ENCODE results near the gene PPM1B. TPM values are rescaled to one million over a fixed set of nuclear protein-coding genes. Genes with fewer than 3 reads are reported as not detected.

Gene PPM1B
- total and polyA plus RNA-seq, 2 of the 8 experiments (the other 6 are each of a cell fraction or from before 2014, with no cell fraction given) = 43.6 to 126 TPM

DNA sequence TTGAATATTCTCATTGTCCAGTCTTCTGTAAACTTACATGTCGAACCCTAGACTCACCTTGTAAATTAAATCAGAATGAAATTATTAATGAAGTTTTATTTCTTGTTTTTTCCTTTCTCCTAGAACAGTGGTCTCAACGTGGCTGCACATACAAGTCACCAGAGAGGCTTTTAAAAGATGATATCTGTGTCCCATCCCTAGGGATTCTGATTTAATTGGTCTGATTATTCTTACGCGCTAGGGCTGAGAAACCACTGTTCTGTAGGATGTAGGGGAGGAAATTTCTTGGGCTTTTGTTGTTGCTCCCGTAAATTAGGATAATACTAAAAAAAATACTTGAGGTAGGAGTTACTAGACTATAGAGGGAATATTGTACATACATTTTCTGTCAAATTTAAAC, 32.1 kb downstream of the PPM1B start:
- no peak overlapping the region for H2AFZ ChIP-seq (ENCODE audit: low read length)
- H4K20me1 ChIP-seq (replicated peaks in 1 of 2; ENCODE audit: control insufficient read depth in 1 of 2, insufficient read depth in 2 of 2, low read length in 2 of 2) = peaks cover 7 to 9% of the 10 kb centered on the region in 2 experiments
- no peak overlapping the region for H3K4ac ChIP-seq (replicated peaks; ENCODE audit: insufficient read length, low read depth, low read length)
- peaks cover 0 to 2% (median 1%) of the 10 kb centered on the region in 4 experiments; a peak in 3 of 7 replicates for H3K4me1 ChIP-seq (replicated peaks in 1 of 4; ENCODE audit: control insufficient read depth in 3 of 4, insufficient read depth in 4 of 4, low read length in 3 of 4)
- no peak overlapping the region for H4K91ac ChIP-seq (replicated peaks; ENCODE audit: insufficient read length, low read length)
- no peak overlapping the region for H3K9ac ChIP-seq (replicated peaks in 1 of 4; ENCODE audit: extremely low read depth in 1 of 4, low read depth in 3 of 4, low read length in 3 of 4)
- no peak overlapping the region for H2BK12ac ChIP-seq (ENCODE audit: low read depth, low read length)
- FAIRE-seq (no peak), DNase-seq (ENCODE audit: low read depth in 1 of 2, low spot score in 2 of 2) (no peak)
- H3K27me3 ChIP-seq (replicated peaks in 1 of 4; ENCODE audit: control insufficient read depth in 3 of 4, extremely low read depth in 1 of 4, insufficient read depth in 3 of 4, low read length in 3 of 4) = no peaks in the 10 kb centered on the region
- no peak overlapping the region for H3K4me2 ChIP-seq (ENCODE audit: insufficient read depth in 1 of 2, low read depth in 2 of 2, low read length in 2 of 2)
- no peak overlapping the region for H2BK120ac ChIP-seq (replicated peaks; ENCODE audit: low read depth, low read length)
- ChIA-PET CTCF (ENCODE audit: partially characterized antibody) (interaction anchor here (0.6 to 1.1 kb wide), 2 partner anchors 42 to 113 kb away, joined by 3 read pairs; no protein-coding TSS in a partner anchor), POLR2A (ENCODE audit: partially characterized antibody) (interaction anchor here (1.0 kb wide), 1 partner anchor 33 kb away, joined by 3 read pairs; the partner anchor contains the start of gene PPM1B)
- H2BK20ac ChIP-seq (ENCODE audit: low read length) = no peak overlapping the region
- no peak overlapping the region for H3K14ac ChIP-seq (ENCODE audit: insufficient read length)
- H3K23me2 ChIP-seq (ENCODE audit: low read depth, low read length) = no peaks in the 10 kb centered on the region
- WGBS, 2 experiments (ENCODE audit: extremely low coverage in 1 of 2, insufficient coverage in 1 of 2, insufficient read length in 1 of 2, insufficient replicate concordance in 2 of 2, low coverage in 1 of 2, low lambda C conversion rate in 2 of 2, missing lambda C conversion rate in 1 of 2) = 93% methylated on average over 5 of the region's 5 CpGs; no CpG with 5 or more reads in 1 of the 2 experiments
- H3K23ac ChIP-seq (ENCODE audit: insufficient read length) = no peak overlapping the region
- no peak overlapping the region for H3K27ac ChIP-seq (ENCODE audit: low read depth, low read length)
- no peak overlapping the region for H2AK5ac ChIP-seq (ENCODE audit: low read depth, low read length)
- peaks cover 0 to 28% (median 8%) of the 10 kb centered on the region in 4 experiments; a peak in 4 of 8 replicates for H3K36me3 ChIP-seq (ENCODE audit: control insufficient read depth in 2 of 4, insufficient read depth in 4 of 4, low read length in 3 of 4)
- H3K79me2 ChIP-seq (ENCODE audit: control insufficient read depth in 1 of 2, insufficient read depth in 2 of 2, low read length in 2 of 2) = peaks cover 18 to 100% of the 10 kb centered on the region in 2 experiments
- no peak overlapping the region for H4K5ac ChIP-seq (ENCODE audit: insufficient read length, low read depth, low read length)
- no peak overlapping the region for H2BK15ac ChIP-seq (ENCODE audit: low read length)
- H3K79me1 ChIP-seq (ENCODE audit: low read depth, low read length) = peaks cover under 1% of the 10 kb centered on the region; the same call in 1 of the 2 replicates
- no peak overlapping the region for H3K4me3 ChIP-seq (ENCODE audit: extremely low read depth in 1 of 4, insufficient read depth in 2 of 4, low read depth in 3 of 4, low read length in 4 of 4)
- H3K18ac ChIP-seq (ENCODE audit: extremely low read depth, low read length) = no peak overlapping the region
- no peak for TF ChIP-seq CHD2 (IDR thresholded peaks at IDR 0.05; ENCODE audit: low read length)
- TF ChIP-seq RXRA (IDR thresholded peaks at IDR 0.05; ENCODE audit: insufficient read depth, low read depth, low read length) = no peak
- no peak for TF ChIP-seq SRF (IDR thresholded peaks at IDR 0.05; ENCODE audit: low read depth, low read length)
- TF ChIP-seq YY1 (IDR thresholded peaks at IDR 0.05; ENCODE audit: low read depth, low read length) = no peak
- TF ChIP-seq PHF8 (conservative IDR thresholded peaks at IDR 0.05; ENCODE audit: low read depth, low read length) = no peak
- TF ChIP-seq TCF12 (IDR thresholded peaks at IDR 0.05; ENCODE audit: low read depth, low read length) = no peak
- no peaks in the 10 kb centered on the region for H3K9me3 ChIP-seq (ENCODE audit: insufficient read depth in 2 of 2, low read depth in 1 of 2, low read length in 1 of 2)
- no peak overlapping the region for H2BK5ac ChIP-seq (ENCODE audit: low read depth, low read length)
- no peak overlapping the region for H4K8ac ChIP-seq (ENCODE audit: extremely low read depth, insufficient read depth, low read length)
- H3K56ac ChIP-seq (replicated peaks; ENCODE audit: insufficient read length, low read depth, low read length) = no peak overlapping the region
